Endothelial cell (in vitro differentiated cells): ENCODE results near the gene SPATA31C1. TPM values are rescaled to one million over a fixed set of nuclear protein-coding genes. Genes with fewer than 3 reads are reported as not detected.

Experiments used
- DNase-seq: peaks from one replicate; pipeline ENCODE4 v3.0.0; 2021; ENCODE audit warnings: low spot score
- H3K27ac Mint-ChIP-seq: one replicate; pipeline ENCODE4 v1.8.0; 2021; ENCODE audit warnings: mixed read lengths, inconsistent platforms; ENCODE audit not compliant: unreplicated experiment
- H3K27me3 Mint-ChIP-seq: one replicate; pipeline ENCODE4 v1.8.0; 2021; ENCODE audit warnings: mild to moderate bottlenecking, moderate library complexity, mixed read lengths, inconsistent platforms; ENCODE audit not compliant: unreplicated experiment
- H3K36me3 Mint-ChIP-seq: one replicate; pipeline ENCODE4 v1.8.0; 2021; ENCODE audit warnings: mild to moderate bottlenecking, low read depth, mixed read lengths, inconsistent platforms; ENCODE audit not compliant: unreplicated experiment
- H3K4me1 Mint-ChIP-seq: one replicate; pipeline ENCODE4 v1.8.0; 2021; ENCODE audit warnings: mild to moderate bottlenecking, mixed read lengths, inconsistent platforms; ENCODE audit not compliant: unreplicated experiment
- H3K4me3 Mint-ChIP-seq: one replicate; pipeline ENCODE4 v1.8.0; 2021; ENCODE audit warnings: mild to moderate bottlenecking, mixed read lengths, inconsistent platforms; ENCODE audit not compliant: unreplicated experiment
- H3K9me3 Mint-ChIP-seq: one replicate; pipeline ENCODE4 v1.8.0; 2021; ENCODE audit warnings: mixed read lengths, inconsistent platforms; ENCODE audit not compliant: unreplicated experiment
- CTCF ChIP-seq: fragments of 200-600 bp; sonication (generic); IDR thresholded peaks from one replicate; pipeline ENCODE4 v1.5.0; 2021; ENCODE audit warnings: antibody characterized with exemption; ENCODE audit not compliant: unreplicated experiment
- total RNA-seq: library from RNA; stranded (reverse); fragmentation: NEBNext Ultra II Directional; extraction: Animal tissue kit (Norgen Biotek cat#: 25700); gene quantifications from one replicate; pipeline ENCODE4 v1.2.1, GENCODE V29; 2021; ENCODE audit not compliant: unreplicated experiment

The SPATA31C1 gene
- total RNA-seq, 1 donor from 2014 or later = not detected

GRCh38 chr9:87944096-87944495 lies 26.3 kb downstream of the SPATA31C1 start:
- no peaks in the 10 kb centered on the region for H3K4me1 Mint-ChIP-seq
- H3K27me3 Mint-ChIP-seq = no peaks in the 10 kb centered on the region
- H3K9me3 Mint-ChIP-seq = no peaks in the 10 kb centered on the region
- DNase-seq = no peak
- TF ChIP-seq CTCF = no peak
- no peak overlapping the region for H3K4me3 Mint-ChIP-seq
- H3K27ac Mint-ChIP-seq = no peak overlapping the region
- no peaks in the 10 kb centered on the region for H3K36me3 Mint-ChIP-seq

GRCh38 chr9:87944682-87945081 lies 26.9 kb downstream of the SPATA31C1 start:
- Mint-ChIP-seq H3K36me3 (no peaks in the 10 kb centered on the region), H3K9me3 (no peaks in the 10 kb centered on the region), H3K4me1 (no peaks in the 10 kb centered on the region), H3K4me3 (no peak overlapping the region), H3K27me3 (no peaks in the 10 kb centered on the region), H3K27ac (no peak overlapping the region)
- DNase-seq = no peak
- no peak for TF ChIP-seq CTCF

- Mint-ChIP-seq H3K4me1 (no peaks in the 10 kb centered on the region), H3K36me3 (no peaks in the 10 kb centered on the region), H3K4me3 (no peak overlapping the region), H3K9me3 (no peaks in the 10 kb centered on the region), H3K27me3 (no peaks in the 10 kb centered on the region), H3K27ac (no peak overlapping the region)
- DNase-seq = no peak
- no peak for TF ChIP-seq CTCF
These were observed 32.5 kb downstream of the SPATA31C1 start for GRCh38 chr9:87950296-87950695.

- Mint-ChIP-seq H3K36me3 (no peaks in the 10 kb centered on the region), H3K4me1 (peaks cover 2% of the 10 kb centered on the region), H3K27ac (no peak overlapping the region), H3K4me3 (no peak overlapping the region), H3K9me3 (no peaks in the 10 kb centered on the region), H3K27me3 (no peaks in the 10 kb centered on the region)
- DNase-seq = no peak
- TF ChIP-seq CTCF = peak; percentile 41
These were observed 33.2 kb downstream of the SPATA31C1 start for GRCh38 chr9:87950765-87951488.

- Mint-ChIP-seq H3K36me3 (no peaks in the 10 kb centered on the region), H3K27ac (no peak overlapping the region), H3K9me3 (no peaks in the 10 kb centered on the region), H3K27me3 (no peaks in the 10 kb centered on the region), H3K4me1 (peaks cover 2% of the 10 kb centered on the region), H3K4me3 (no peak overlapping the region)
- TF ChIP-seq CTCF = no peak
- DNase-seq = no peak
These were observed 36.5 kb downstream of the SPATA31C1 start for GRCh38 chr9:87954230-87954629.
